GM23338 (cell line): ENCODE measurements around the gene LMOD3. TPM values are rescaled to one million over a fixed set of nuclear protein-coding genes. Genes with fewer than 3 reads are reported as not detected.

Source experiments
- ATAC-seq: fragments of 200-7000 bp; cut with Tn5 transposase; 3 replicates; pipeline ENCODE4 v1.9.1; 2020
- DNase-seq: peaks from one replicate; pipeline ENCODE4 v3.0.0-alpha.2; 2015; ENCODE audit warnings: low spot score
- H2AFZ ChIP-seq: fragments of 200-600 bp; sonication (generic); 2 replicates; pipeline ENCODE4 v1.8.0; 2016; ENCODE audit warnings: antibody characterized with exemption, mild to moderate bottlenecking, moderate library complexity
- H3F3A ChIP-seq: fragments of 200-600 bp; sonication (generic); replicated peaks from 2 replicates; pipeline ENCODE4 v1.8.0; 2017; ENCODE audit warnings: antibody characterized with exemption, mixed run types, low read depth
- H3K27ac ChIP-seq: fragments of 200-600 bp; sonication (generic); 2 replicates; pipeline ENCODE4 v1.6.1; 2016; ENCODE audit warnings: low read depth
- H3K27me3 ChIP-seq: fragments of 200-600 bp; sonication (generic); 2 replicates; pipeline ENCODE4 v1.8.0; 2016; ENCODE audit warnings: mild to moderate bottlenecking, mixed run types, moderate library complexity; ENCODE audit not compliant: insufficient read depth
- H3K36me3 ChIP-seq: fragments of 200-600 bp; sonication (generic); 2 replicates; pipeline ENCODE4 v1.8.0; 2016; ENCODE audit warnings: mild to moderate bottlenecking; ENCODE audit not compliant: insufficient read depth
- H3K4me1 ChIP-seq: fragments of 200-600 bp; sonication (generic); 2 replicates; pipeline ENCODE4 v1.8.0; 2016; ENCODE audit warnings: mild to moderate bottlenecking, moderate library complexity; ENCODE audit not compliant: insufficient read depth
- H3K4me2 ChIP-seq: fragments of 200-600 bp; sonication (generic); 2 replicates; pipeline ENCODE4 v1.7.1; 2017; ENCODE audit warnings: mixed run types
- H3K4me3 ChIP-seq: fragments of 200-600 bp; sonication (generic); 2 replicates; pipeline ENCODE4 v1.6.1; 2016; ENCODE audit warnings: mixed run types
- H3K79me2 ChIP-seq: fragments of 200-600 bp; sonication (generic); replicated peaks from 2 replicates; pipeline ENCODE4 v1.8.0; 2017; ENCODE audit warnings: mild to moderate bottlenecking; ENCODE audit not compliant: insufficient read depth
- H3K9me2 ChIP-seq: fragments of 200-600 bp; sonication (generic); 2 replicates; pipeline ENCODE4 v1.8.0; 2017; ENCODE audit not compliant: insufficient read depth
- H4K20me1 ChIP-seq: fragments of 200-600 bp; sonication (generic); replicated peaks from 2 replicates; pipeline ENCODE4 v1.8.0; 2017; ENCODE audit warnings: mild to moderate bottlenecking; ENCODE audit not compliant: insufficient read depth
- H3K27ac Mint-ChIP-seq: 2 replicates; pipeline ENCODE4 v1.8.0; 2020; ENCODE audit warnings: inconsistent platforms, mild to moderate bottlenecking, moderate library complexity, mixed read lengths
- H3K27me3 Mint-ChIP-seq: 3 replicates; pipeline ENCODE4 v1.8.0; 2022; ENCODE audit warnings: low read depth, mild to moderate bottlenecking, moderate library complexity, mixed read lengths, inconsistent platforms; ENCODE audit not compliant: insufficient read depth, poor library complexity
- H3K36me3 Mint-ChIP-seq: 3 replicates; pipeline ENCODE4 v1.8.0; 2021; ENCODE audit warnings: low read depth, mild to moderate bottlenecking, inconsistent platforms, moderate library complexity, mixed read lengths
- H3K4me1 Mint-ChIP-seq: 3 replicates; pipeline ENCODE4 v1.8.0; 2020; ENCODE audit warnings: mild to moderate bottlenecking, inconsistent platforms, mixed read lengths
- H3K4me3 Mint-ChIP-seq: 3 replicates; pipeline ENCODE4 v1.8.0; 2021; ENCODE audit warnings: moderate library complexity, mild to moderate bottlenecking, inconsistent platforms, mixed read lengths
- H3K9me3 Mint-ChIP-seq: 3 replicates; pipeline ENCODE4 v1.8.0; 2020; ENCODE audit warnings: moderate library complexity, mild to moderate bottlenecking, inconsistent platforms, mixed read lengths
- CREB1 ChIP-seq: fragments of 250-450 bp; sonication (Bioruptor Pico); IDR thresholded peaks from 2 replicates; pipeline ENCODE4 v1.5.0; 2020; ENCODE audit warnings: low read depth, mild to moderate bottlenecking, moderate library complexity
- EZH2 ChIP-seq: fragments of 200-600 bp; sonication (generic); IDR thresholded peaks from one replicate; pipeline ENCODE4 v1.8.0; 2017; ENCODE audit warnings: antibody characterized with exemption, mild to moderate bottlenecking, low read depth; ENCODE audit not compliant: unreplicated experiment
- EZH2phosphoT487 ChIP-seq: fragments of 200-600 bp; sonication (generic); IDR thresholded peaks from one replicate; pipeline ENCODE4 v1.8.1; 2018; ENCODE audit warnings: antibody characterized with exemption; ENCODE audit not compliant: unreplicated experiment
- JUNB ChIP-seq: IDR thresholded peaks from one replicate; pipeline ENCODE4 v1.6.1; 2016; ENCODE audit warnings: antibody characterized with exemption; ENCODE audit not compliant: unreplicated experiment
- NANOG ChIP-seq: IDR thresholded peaks from 2 replicates; pipeline ENCODE4 v1.6.1; 2016; ENCODE audit warnings: antibody characterized with exemption, borderline replicate concordance
- POLR2AphosphoS5 ChIP-seq: IDR thresholded peaks from 2 replicates; pipeline ENCODE4 v1.6.1; 2016; ENCODE audit warnings: antibody characterized with exemption, low read depth
- STAT1 ChIP-seq: IDR thresholded peaks from one replicate; pipeline ENCODE4 v1.6.1; 2016; ENCODE audit warnings: antibody characterized with exemption; ENCODE audit not compliant: unreplicated experiment
- ZNF114 ChIP-seq: fragments of 250-450 bp; sonication (Bioruptor Pico); IDR thresholded peaks from 2 replicates; pipeline ENCODE4 v1.5.0; 2020; ENCODE audit warnings: mild to moderate bottlenecking, moderate library complexity
- ZNF331 ChIP-seq: fragments of 250-450 bp; sonication (Bioruptor Pico); IDR thresholded peaks from 2 replicates; pipeline ENCODE4 v1.5.0; 2020; ENCODE audit warnings: low read depth, mild to moderate bottlenecking, moderate library complexity
- polyA plus RNA-seq: library from polyadenylated mRNA; unstranded; fragments of >200 nt; fragmentation: Nextera tagmentation; extraction: Ambion mirVana; gene quantifications from 2 replicates; pipeline ENCODE4 v1.2.1, GENCODE V29; 2016
- total RNA-seq: library from RNA; depleted of rRNA; stranded (reverse); fragments of >200 nt; shearing (Covaris generic); gene quantifications from 2 replicates; pipeline ENCODE4 v1.2.3, GENCODE V29; 2014
- TF ChIP-seq, protein P1 (sequence below): IDR thresholded peaks from 2 replicates; pipeline ENCODE4 v1.6.1; 2016; ENCODE audit warnings: antibody characterized with exemption
- TF ChIP-seq, protein P2 (sequence below): IDR thresholded peaks from one replicate; pipeline ENCODE4 v1.6.1; 2018; ENCODE audit warnings: antibody characterized with exemption; ENCODE audit not compliant: unreplicated experiment
- TF ChIP-seq, protein P3 (sequence below), 2 experiments: fragments of 200-600 bp in 1 of 2; sonication (generic) in 1 of 2; conservative IDR thresholded peaks; 2 replicates each; pipeline versions ENCODE4 v1.5.1 to v1.6.1; 2016 to 2017; ENCODE audit warnings: antibody characterized with exemption in 2 of 2, low read depth in 2 of 2, mild to moderate bottlenecking in 2 of 2, moderate library complexity in 1 of 2
- TF ChIP-seq, protein P4 (sequence below): fragments of 250-450 bp; sonication (Bioruptor Pico); IDR thresholded peaks from 2 replicates; pipeline ENCODE4 v1.5.0; 2020; ENCODE audit warnings: mild to moderate bottlenecking, moderate library complexity

Gene LMOD3
- total and polyA plus RNA-seq, 2 experiments from 2014 or later, result 0.06 TPM; not detected in 1

DNA sequence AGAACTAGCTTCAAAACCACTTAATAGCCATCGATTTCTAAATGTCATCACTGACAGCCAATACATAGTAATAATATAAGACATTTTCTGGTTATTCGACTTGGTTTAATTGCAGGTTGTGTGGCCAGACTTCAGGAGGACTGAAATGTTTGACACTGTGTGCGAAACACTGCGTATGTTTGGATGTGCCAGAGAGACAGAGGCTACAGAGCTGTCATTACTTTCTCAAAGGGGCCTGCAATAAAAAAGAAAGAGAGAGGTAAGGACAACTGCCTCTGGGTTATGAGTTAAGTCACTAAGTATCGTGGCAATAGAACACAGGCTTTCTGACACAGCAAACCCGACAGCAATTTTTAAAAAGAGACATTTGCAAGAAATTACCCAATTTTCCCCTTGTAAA is 882 bp downstream of the LMOD3 start:
- no peak overlapping the region for H3K4me2 ChIP-seq
- H3K27me3 ChIP-seq, result no peaks in the 10 kb centered on the region
- no peak overlapping the region for H2AFZ ChIP-seq
- Mint-ChIP-seq H3K27me3 (no peaks in the 10 kb centered on the region), H3K27ac (no peak overlapping the region), H3K4me3 (no peak overlapping the region), H3K4me1 (peaks cover 5% of the 10 kb centered on the region; the same call in 2 of the 3 replicates), H3K9me3 (no peaks in the 10 kb centered on the region), H3K36me3 (no peaks in the 10 kb centered on the region)
- H3K4me1 ChIP-seq, result peaks cover 3% of the 10 kb centered on the region; the same call in 1 of the 2 replicates
- no peak overlapping the region for H3K4me3 ChIP-seq
- no peaks in the 10 kb centered on the region for H3K79me2 ChIP-seq
- no peak overlapping the region for H3K27ac ChIP-seq
- H3K36me3 ChIP-seq, result no peaks in the 10 kb centered on the region
- H3K9me2 ChIP-seq, result no peaks in the 10 kb centered on the region
- H3F3A ChIP-seq, result no peaks in the 10 kb centered on the region
- no peak for DNase-seq
- TF ChIP-seq STAT1 (no peak), CREB1 (CRISPR knock-in tag) (no peak), POLR2AphosphoS5 (no peak), EZH2phosphoT487 (no peak), NANOG (no peak), ZNF114 (CRISPR knock-in tag) (no peak), EZH2 (no peak), ZNF331 (CRISPR knock-in tag) (no peak), JUNB (no peak)
- TF ChIP-seq, protein P1, sequence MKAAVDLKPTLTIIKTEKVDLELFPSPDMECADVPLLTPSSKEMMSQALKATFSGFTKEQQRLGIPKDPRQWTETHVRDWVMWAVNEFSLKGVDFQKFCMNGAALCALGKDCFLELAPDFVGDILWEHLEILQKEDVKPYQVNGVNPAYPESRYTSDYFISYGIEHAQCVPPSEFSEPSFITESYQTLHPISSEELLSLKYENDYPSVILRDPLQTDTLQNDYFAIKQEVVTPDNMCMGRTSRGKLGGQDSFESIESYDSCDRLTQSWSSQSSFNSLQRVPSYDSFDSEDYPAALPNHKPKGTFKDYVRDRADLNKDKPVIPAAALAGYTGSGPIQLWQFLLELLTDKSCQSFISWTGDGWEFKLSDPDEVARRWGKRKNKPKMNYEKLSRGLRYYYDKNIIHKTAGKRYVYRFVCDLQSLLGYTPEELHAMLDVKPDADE, result no peak
- TF ChIP-seq, protein P2, sequence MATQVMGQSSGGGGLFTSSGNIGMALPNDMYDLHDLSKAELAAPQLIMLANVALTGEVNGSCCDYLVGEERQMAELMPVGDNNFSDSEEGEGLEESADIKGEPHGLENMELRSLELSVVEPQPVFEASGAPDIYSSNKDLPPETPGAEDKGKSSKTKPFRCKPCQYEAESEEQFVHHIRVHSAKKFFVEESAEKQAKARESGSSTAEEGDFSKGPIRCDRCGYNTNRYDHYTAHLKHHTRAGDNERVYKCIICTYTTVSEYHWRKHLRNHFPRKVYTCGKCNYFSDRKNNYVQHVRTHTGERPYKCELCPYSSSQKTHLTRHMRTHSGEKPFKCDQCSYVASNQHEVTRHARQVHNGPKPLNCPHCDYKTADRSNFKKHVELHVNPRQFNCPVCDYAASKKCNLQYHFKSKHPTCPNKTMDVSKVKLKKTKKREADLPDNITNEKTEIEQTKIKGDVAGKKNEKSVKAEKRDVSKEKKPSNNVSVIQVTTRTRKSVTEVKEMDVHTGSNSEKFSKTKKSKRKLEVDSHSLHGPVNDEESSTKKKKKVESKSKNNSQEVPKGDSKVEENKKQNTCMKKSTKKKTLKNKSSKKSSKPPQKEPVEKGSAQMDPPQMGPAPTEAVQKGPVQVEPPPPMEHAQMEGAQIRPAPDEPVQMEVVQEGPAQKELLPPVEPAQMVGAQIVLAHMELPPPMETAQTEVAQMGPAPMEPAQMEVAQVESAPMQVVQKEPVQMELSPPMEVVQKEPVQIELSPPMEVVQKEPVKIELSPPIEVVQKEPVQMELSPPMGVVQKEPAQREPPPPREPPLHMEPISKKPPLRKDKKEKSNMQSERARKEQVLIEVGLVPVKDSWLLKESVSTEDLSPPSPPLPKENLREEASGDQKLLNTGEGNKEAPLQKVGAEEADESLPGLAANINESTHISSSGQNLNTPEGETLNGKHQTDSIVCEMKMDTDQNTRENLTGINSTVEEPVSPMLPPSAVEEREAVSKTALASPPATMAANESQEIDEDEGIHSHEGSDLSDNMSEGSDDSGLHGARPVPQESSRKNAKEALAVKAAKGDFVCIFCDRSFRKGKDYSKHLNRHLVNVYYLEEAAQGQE, result no peak
- TF ChIP-seq, protein P3, sequence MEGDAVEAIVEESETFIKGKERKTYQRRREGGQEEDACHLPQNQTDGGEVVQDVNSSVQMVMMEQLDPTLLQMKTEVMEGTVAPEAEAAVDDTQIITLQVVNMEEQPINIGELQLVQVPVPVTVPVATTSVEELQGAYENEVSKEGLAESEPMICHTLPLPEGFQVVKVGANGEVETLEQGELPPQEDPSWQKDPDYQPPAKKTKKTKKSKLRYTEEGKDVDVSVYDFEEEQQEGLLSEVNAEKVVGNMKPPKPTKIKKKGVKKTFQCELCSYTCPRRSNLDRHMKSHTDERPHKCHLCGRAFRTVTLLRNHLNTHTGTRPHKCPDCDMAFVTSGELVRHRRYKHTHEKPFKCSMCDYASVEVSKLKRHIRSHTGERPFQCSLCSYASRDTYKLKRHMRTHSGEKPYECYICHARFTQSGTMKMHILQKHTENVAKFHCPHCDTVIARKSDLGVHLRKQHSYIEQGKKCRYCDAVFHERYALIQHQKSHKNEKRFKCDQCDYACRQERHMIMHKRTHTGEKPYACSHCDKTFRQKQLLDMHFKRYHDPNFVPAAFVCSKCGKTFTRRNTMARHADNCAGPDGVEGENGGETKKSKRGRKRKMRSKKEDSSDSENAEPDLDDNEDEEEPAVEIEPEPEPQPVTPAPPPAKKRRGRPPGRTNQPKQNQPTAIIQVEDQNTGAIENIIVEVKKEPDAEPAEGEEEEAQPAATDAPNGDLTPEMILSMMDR (conservative IDR thresholded peaks at IDR 0.05; ENCODE audit: low read depth in 2 of 2), result no peak
- TF ChIP-seq, protein P4, sequence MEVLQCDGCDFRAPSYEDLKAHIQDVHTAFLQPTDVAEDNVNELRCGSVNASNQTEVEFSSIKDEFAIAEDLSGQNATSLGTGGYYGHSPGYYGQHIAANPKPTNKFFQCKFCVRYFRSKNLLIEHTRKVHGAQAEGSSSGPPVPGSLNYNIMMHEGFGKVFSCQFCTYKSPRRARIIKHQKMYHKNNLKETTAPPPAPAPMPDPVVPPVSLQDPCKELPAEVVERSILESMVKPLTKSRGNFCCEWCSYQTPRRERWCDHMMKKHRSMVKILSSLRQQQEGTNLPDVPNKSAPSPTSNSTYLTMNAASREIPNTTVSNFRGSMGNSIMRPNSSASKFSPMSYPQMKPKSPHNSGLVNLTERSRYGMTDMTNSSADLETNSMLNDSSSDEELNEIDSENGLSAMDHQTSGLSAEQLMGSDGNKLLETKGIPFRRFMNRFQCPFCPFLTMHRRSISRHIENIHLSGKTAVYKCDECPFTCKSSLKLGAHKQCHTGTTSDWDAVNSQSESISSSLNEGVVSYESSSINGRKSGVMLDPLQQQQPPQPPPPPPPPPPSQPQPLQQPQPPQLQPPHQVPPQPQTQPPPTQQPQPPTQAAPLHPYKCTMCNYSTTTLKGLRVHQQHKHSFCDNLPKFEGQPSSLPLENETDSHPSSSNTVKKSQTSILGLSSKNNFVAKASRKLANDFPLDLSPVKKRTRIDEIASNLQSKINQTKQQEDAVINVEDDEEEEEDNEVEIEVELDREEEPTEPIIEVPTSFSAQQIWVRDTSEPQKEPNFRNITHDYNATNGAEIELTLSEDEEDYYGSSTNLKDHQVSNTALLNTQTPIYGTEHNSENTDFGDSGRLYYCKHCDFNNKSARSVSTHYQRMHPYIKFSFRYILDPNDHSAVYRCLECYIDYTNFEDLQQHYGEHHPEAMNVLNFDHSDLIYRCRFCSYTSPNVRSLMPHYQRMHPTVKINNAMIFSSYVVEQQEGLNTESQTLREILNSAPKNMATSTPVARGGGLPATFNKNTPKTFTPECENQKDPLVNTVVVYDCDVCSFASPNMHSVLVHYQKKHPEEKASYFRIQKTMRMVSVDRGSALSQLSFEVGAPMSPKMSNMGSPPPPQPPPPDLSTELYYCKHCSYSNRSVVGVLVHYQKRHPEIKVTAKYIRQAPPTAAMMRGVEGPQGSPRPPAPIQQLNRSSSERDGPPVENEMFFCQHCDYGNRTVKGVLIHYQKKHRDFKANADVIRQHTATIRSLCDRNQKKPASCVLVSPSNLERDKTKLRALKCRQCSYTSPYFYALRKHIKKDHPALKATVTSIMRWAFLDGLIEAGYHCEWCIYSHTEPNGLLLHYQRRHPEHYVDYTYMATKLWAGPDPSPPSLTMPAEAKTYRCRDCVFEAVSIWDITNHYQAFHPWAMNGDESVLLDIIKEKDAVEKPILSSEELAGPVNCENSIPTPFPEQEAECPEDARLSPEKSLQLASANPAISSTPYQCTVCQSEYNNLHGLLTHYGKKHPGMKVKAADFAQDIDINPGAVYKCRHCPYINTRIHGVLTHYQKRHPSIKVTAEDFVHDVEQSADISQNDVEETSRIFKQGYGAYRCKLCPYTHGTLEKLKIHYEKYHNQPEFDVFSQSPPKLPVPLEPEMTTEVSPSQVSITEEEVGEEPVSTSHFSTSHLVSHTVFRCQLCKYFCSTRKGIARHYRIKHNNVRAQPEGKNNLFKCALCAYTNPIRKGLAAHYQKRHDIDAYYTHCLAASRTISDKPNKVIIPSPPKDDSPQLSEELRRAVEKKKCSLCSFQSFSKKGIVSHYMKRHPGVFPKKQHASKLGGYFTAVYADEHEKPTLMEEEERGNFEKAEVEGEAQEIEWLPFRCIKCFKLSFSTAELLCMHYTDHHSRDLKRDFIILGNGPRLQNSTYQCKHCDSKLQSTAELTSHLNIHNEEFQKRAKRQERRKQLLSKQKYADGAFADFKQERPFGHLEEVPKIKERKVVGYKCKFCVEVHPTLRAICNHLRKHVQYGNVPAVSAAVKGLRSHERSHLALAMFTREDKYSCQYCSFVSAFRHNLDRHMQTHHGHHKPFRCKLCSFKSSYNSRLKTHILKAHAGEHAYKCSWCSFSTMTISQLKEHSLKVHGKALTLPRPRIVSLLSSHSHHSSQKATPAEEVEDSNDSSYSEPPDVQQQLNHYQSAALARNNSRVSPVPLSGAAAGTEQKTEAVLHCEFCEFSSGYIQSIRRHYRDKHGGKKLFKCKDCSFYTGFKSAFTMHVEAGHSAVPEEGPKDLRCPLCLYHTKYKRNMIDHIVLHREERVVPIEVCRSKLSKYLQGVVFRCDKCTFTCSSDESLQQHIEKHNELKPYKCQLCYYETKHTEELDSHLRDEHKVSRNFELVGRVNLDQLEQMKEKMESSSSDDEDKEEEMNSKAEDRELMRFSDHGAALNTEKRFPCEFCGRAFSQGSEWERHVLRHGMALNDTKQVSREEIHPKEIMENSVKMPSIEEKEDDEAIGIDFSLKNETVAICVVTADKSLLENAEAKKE, result no peak
- no peak for ATAC-seq
- H4K20me1 ChIP-seq, result no peaks in the 10 kb centered on the region
